WERI-Rb-1 (cell line): Measurements from ENCODE around the gene SHANK3.

Source experiments
- DNase-seq: peaks from one replicate; pipeline ENCODE4 v3.0.0-alpha.2; 2020
- H3K27ac ChIP-seq: fragments of 250-450 bp; sonication (Bioruptor Pico); 2 replicates; pipeline ENCODE4 v1.5.1; 2020; ENCODE audit warnings: mild to moderate bottlenecking, moderate library complexity
- H3K27me3 ChIP-seq: fragments of 250-450 bp; sonication (Bioruptor Pico); 2 replicates; pipeline ENCODE4 v1.5.1; 2021; ENCODE audit warnings: mild to moderate bottlenecking, low read depth, moderate library complexity; ENCODE audit not compliant: insufficient read depth, severe bottlenecking
- H3K36me3 ChIP-seq: fragments of 250-450 bp; sonication (Bioruptor Pico); 2 replicates; pipeline ENCODE4 v1.5.1; 2020; ENCODE audit warnings: mild to moderate bottlenecking, moderate library complexity
- H3K4me3 ChIP-seq: 2 replicates; pipeline ENCODE4 v1.5.1; 2011; ENCODE audit warnings: low read depth, mild to moderate bottlenecking, control low read depth, low read length
- H3K9me3 ChIP-seq: fragments of 250-450 bp; sonication (Bioruptor Pico); 2 replicates; pipeline ENCODE4 v1.5.1; 2021; ENCODE audit warnings: mild to moderate bottlenecking, moderate library complexity; ENCODE audit not compliant: severe bottlenecking
- CTCF ChIP-seq: IDR thresholded peaks from 2 replicates; pipeline ENCODE4 v1.5.1; 2011; ENCODE audit warnings: low read depth, mild to moderate bottlenecking, control low read depth, inconsistent platforms, low read length

Gene SHANK3

GRCh38 chr22:50673231-50674129 lies 857 bp downstream of the SHANK3 start:
- H3K9me3 ChIP-seq = no peaks in the 10 kb centered on the region
- H3K4me3 ChIP-seq = peak overlapping the region; percentile 37
- no peaks in the 10 kb centered on the region for H3K36me3 ChIP-seq
- no peak overlapping the region for H3K27ac ChIP-seq
- TF ChIP-seq CTCF = no peak
- peaks cover 3% of the 10 kb centered on the region for H3K27me3 ChIP-seq
- no peak for DNase-seq

- Histone ChIP-seq H3K4me3 (peak overlapping the region; percentile 37; the same call in 1 of the 2 replicates), H3K27ac (no peak overlapping the region), H3K36me3 (no peaks in the 10 kb centered on the region), H3K9me3 (no peaks in the 10 kb centered on the region), H3K27me3 (peaks cover 3% of the 10 kb centered on the region)
- no peak for DNase-seq
- no peak for TF ChIP-seq CTCF
These were observed 1.5 kb downstream of the SHANK3 start for GRCh38 chr22:50674130-50674500.

GRCh38 chr22:50674606-50675552 lies 2.3 kb downstream of the SHANK3 start:
- peak; percentile 79 for DNase-seq
- Histone ChIP-seq H3K27ac (no peak overlapping the region), H3K9me3 (no peaks in the 10 kb centered on the region), H3K4me3 (peak overlapping the region; percentile 54), H3K36me3 (no peaks in the 10 kb centered on the region), H3K27me3 (peaks cover 3% of the 10 kb centered on the region)
- TF ChIP-seq CTCF = no peak

GRCh38 chr22:50675553-50676179 lies 3.0 kb downstream of the SHANK3 start:
- Histone ChIP-seq H3K4me3 (no peak overlapping the region), H3K27ac (no peak overlapping the region), H3K9me3 (no peaks in the 10 kb centered on the region), H3K27me3 (peaks cover 3% of the 10 kb centered on the region), H3K36me3 (no peaks in the 10 kb centered on the region)
- TF ChIP-seq CTCF = no peak
- no peak for DNase-seq

- no peaks in the 10 kb centered on the region for H3K9me3 ChIP-seq
- TF ChIP-seq CTCF = no peak
- H3K36me3 ChIP-seq = no peaks in the 10 kb centered on the region
- H3K27me3 ChIP-seq = peaks cover 3% of the 10 kb centered on the region
- no peak overlapping the region for H3K27ac ChIP-seq
- DNase-seq = no peak
- no peak overlapping the region for H3K4me3 ChIP-seq
These were observed 3.6 kb downstream of the SHANK3 start for GRCh38 chr22:50676180-50676636.
